DND-41 (cell line): ENCODE data around the gene CFAP77.

Experiments
- ATAC-seq: fragments of 200-7000 bp; cut with Tn5 transposase; 3 replicates; pipeline ENCODE4 v1.9.1; 2021; ENCODE audit warnings: low read depth; ENCODE audit not compliant: insufficient read depth
- DNase-seq: peaks from one replicate; pipeline ENCODE4 v3.0.0-alpha.2; 2020
- H2AFZ ChIP-seq: 2 replicates; pipeline ENCODE4 v1.6.0; 2012; ENCODE audit warnings: low read depth, low read length
- H3K27ac ChIP-seq: 2 replicates; pipeline ENCODE4 v1.5.1; 2012; ENCODE audit warnings: low read length, inconsistent platforms
- H3K27me3 ChIP-seq: fragments of 200-600 bp; sonication (generic); 2 replicates; pipeline ENCODE4 v1.6.0; 2012; ENCODE audit warnings: low read length, mild to moderate bottlenecking, inconsistent platforms; ENCODE audit not compliant: insufficient read depth, poor library complexity
- H3K36me3 ChIP-seq: 2 replicates; pipeline ENCODE4 v1.5.1; 2012; ENCODE audit warnings: low read length, inconsistent platforms; ENCODE audit not compliant: insufficient read depth
- H3K4me1 ChIP-seq: 2 replicates; pipeline ENCODE4 v1.5.1; 2012; ENCODE audit warnings: mild to moderate bottlenecking, low read length; ENCODE audit not compliant: insufficient read depth
- H3K4me2 ChIP-seq: 2 replicates; pipeline ENCODE4 v1.6.0; 2012; ENCODE audit warnings: mild to moderate bottlenecking, moderate library complexity, low read length, inconsistent platforms; ENCODE audit not compliant: insufficient read depth
- H3K4me3 ChIP-seq, 2 experiments: fragments of 200-600 bp in 1 of 2; shearing (Covaris generic) in 1 of 2; 2 replicates each; pipeline ENCODE4 v1.5.1; 2012 to 2016; ENCODE audit warnings: inconsistent platforms in 2 of 2, low read length in 2 of 2, mild to moderate bottlenecking in 2 of 2, low read depth in 1 of 2, moderate library complexity in 1 of 2
- H3K79me2 ChIP-seq: 2 replicates; pipeline ENCODE4 v1.6.0; 2012; ENCODE audit warnings: low read length, inconsistent platforms; ENCODE audit not compliant: insufficient read depth
- H3K9ac ChIP-seq: 2 replicates; pipeline ENCODE4 v1.6.0; 2012; ENCODE audit warnings: low read depth, mild to moderate bottlenecking, inconsistent platforms, low read length, moderate library complexity
- H3K9me3 ChIP-seq: 2 replicates; pipeline ENCODE4 v1.5.1; 2012; ENCODE audit warnings: low read length, moderate library complexity, mild to moderate bottlenecking, inconsistent platforms; ENCODE audit not compliant: insufficient read depth, severe bottlenecking
- H4K20me1 ChIP-seq: 2 replicates; pipeline ENCODE4 v1.6.0; 2012; ENCODE audit warnings: low read length; ENCODE audit not compliant: insufficient read depth
- EZH2 ChIP-seq: IDR thresholded peaks from 3 replicates; pipeline ENCODE4 v1.6.1; 2012; ENCODE audit warnings: borderline replicate concordance, low read depth, mild to moderate bottlenecking, moderate library complexity, low read length, inconsistent platforms; ENCODE audit not compliant: severe bottlenecking
- TF ChIP-seq, protein P1 (sequence below): IDR thresholded peaks from 2 replicates; pipeline ENCODE4 v1.5.1; 2012; ENCODE audit warnings: borderline replicate concordance, low read length, moderate library complexity, mild to moderate bottlenecking; ENCODE audit not compliant: poor library complexity, severe bottlenecking; ENCODE audit errors: extremely low read depth

CFAP77 gene

GRCh38 chr9:132536124-132536523 lies 126.1 kb downstream of the CFAP77 start:
- H3K4me1 ChIP-seq, result no peaks in the 10 kb centered on the region
- H2AFZ ChIP-seq, result no peak overlapping the region
- ATAC-seq (no peak), DNase-seq (peak; percentile 8)
- H3K9me3 ChIP-seq, result no peaks in the 10 kb centered on the region
- H3K36me3 ChIP-seq, result no peaks in the 10 kb centered on the region
- H3K4me3 ChIP-seq, result no peak overlapping the region
- no peak for TF ChIP-seq EZH2
- TF ChIP-seq, protein P1, sequence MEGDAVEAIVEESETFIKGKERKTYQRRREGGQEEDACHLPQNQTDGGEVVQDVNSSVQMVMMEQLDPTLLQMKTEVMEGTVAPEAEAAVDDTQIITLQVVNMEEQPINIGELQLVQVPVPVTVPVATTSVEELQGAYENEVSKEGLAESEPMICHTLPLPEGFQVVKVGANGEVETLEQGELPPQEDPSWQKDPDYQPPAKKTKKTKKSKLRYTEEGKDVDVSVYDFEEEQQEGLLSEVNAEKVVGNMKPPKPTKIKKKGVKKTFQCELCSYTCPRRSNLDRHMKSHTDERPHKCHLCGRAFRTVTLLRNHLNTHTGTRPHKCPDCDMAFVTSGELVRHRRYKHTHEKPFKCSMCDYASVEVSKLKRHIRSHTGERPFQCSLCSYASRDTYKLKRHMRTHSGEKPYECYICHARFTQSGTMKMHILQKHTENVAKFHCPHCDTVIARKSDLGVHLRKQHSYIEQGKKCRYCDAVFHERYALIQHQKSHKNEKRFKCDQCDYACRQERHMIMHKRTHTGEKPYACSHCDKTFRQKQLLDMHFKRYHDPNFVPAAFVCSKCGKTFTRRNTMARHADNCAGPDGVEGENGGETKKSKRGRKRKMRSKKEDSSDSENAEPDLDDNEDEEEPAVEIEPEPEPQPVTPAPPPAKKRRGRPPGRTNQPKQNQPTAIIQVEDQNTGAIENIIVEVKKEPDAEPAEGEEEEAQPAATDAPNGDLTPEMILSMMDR, result no peak
- H3K79me2 ChIP-seq, result no peaks in the 10 kb centered on the region
- no peaks in the 10 kb centered on the region for H4K20me1 ChIP-seq
- H3K27ac ChIP-seq, result no peak overlapping the region
- H3K9ac ChIP-seq, result no peak overlapping the region
- H3K27me3 ChIP-seq, result no peaks in the 10 kb centered on the region
- H3K4me2 ChIP-seq, result no peak overlapping the region

GRCh38 chr9:132537352-132537751 lies 127.3 kb downstream of the CFAP77 start:
- no peaks in the 10 kb centered on the region for H3K9me3 ChIP-seq
- H3K27ac ChIP-seq, result no peak overlapping the region
- H3K9ac ChIP-seq, result no peak overlapping the region
- no peak overlapping the region for H3K4me2 ChIP-seq
- no peaks in the 10 kb centered on the region for H3K36me3 ChIP-seq
- H3K4me3 ChIP-seq, result no peak overlapping the region
- no peaks in the 10 kb centered on the region for H3K27me3 ChIP-seq
- H3K79me2 ChIP-seq, result no peaks in the 10 kb centered on the region
- no peak overlapping the region for H2AFZ ChIP-seq
- H4K20me1 ChIP-seq, result no peaks in the 10 kb centered on the region; the same call in 1 of the 2 replicates
- H3K4me1 ChIP-seq, result no peaks in the 10 kb centered on the region
- no peak for TF ChIP-seq EZH2
- TF ChIP-seq, protein P1, result no peak
- ATAC-seq (no peak), DNase-seq (no peak)

DNA sequence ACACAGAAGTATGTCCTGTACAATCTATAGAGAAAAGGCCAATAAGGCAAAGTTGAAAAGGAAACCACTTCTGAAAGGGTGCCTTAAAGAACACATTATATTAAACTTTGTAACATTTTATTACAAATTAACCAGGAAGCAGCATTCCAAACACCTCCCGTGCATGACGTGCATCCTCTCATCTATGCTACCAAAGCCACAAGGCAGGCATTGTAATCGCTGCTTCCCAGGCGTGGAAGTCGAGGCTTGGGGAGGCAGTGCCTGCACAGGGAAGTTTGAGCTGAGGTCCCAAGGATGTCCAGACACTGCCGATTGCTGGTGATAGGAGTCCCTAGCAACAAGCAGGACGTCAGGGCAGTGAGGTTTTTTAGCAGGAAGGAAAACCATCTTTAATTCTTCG lies 128.1 kb downstream of the CFAP77 start:
- no peak overlapping the region for H3K9ac ChIP-seq
- TF ChIP-seq, protein P1, result no peak
- TF ChIP-seq EZH2, result no peak
- no peak for DNase-seq

DNA sequence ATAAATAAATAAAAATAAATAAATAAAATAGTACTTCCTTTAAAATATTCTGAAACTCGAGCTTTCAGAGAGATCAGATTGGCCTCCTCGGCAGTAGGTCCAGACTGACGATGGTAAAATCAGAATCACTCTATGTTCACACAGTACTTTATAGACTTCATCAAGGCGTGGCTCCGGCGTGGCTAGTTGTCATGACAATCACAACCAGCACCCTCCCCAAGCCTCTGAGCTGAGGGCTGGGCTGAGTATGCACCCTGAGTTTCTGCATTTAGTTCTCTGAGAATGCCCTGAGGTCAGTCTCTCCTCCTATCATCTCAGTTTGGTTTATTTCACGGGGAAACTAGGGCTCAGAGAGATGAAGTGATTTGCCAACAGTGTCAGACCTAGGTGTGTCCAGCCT lies 129.1 kb downstream of the CFAP77 start:
- Histone ChIP-seq H3K27me3 (no peaks in the 10 kb centered on the region), H3K36me3 (no peaks in the 10 kb centered on the region), H3K9ac (no peak overlapping the region), H3K4me2 (no peak overlapping the region), H4K20me1 (no peaks in the 10 kb centered on the region; the same call in 1 of the 2 replicates), H3K9me3 (no peaks in the 10 kb centered on the region), H2AFZ (no peak overlapping the region), H3K79me2 (no peaks in the 10 kb centered on the region), H3K4me1 (no peaks in the 10 kb centered on the region), H3K27ac (no peak overlapping the region), H3K4me3 (no peak overlapping the region)
- DNase-seq (no peak), ATAC-seq (no peak)
- no peak for TF ChIP-seq EZH2
- TF ChIP-seq, protein P1, result no peak

More for the DNA sequence above, 128.1 kb downstream of the CFAP77 start:
- Histone ChIP-seq H4K20me1 (no peaks in the 10 kb centered on the region; the same call in 1 of the 2 replicates), H3K4me2 (no peak overlapping the region), H3K4me1 (no peaks in the 10 kb centered on the region), H2AFZ (no peak overlapping the region), H3K36me3 (no peaks in the 10 kb centered on the region), H3K9me3 (no peaks in the 10 kb centered on the region), H3K79me2 (no peaks in the 10 kb centered on the region), H3K27me3 (no peaks in the 10 kb centered on the region), H3K27ac (no peak overlapping the region), H3K4me3 (no peak overlapping the region)
- ATAC-seq, result no peak
